Neural cell (in vitro differentiated cells): Measurements from ENCODE around the gene ZCCHC3. TPM values are rescaled to one million over a fixed set of nuclear protein-coding genes. Genes with fewer than 3 reads are reported as not detected.

Experiments
- H2AFZ ChIP-seq: fragments of 200-600, 300-800 bp; sonication (generic), shearing (Covaris generic); 2 replicates; pipeline ENCODE4 v1.6.0; 2014; ENCODE audit warnings: low read depth, mild to moderate bottlenecking, antibody characterized with exemption, low read length, moderate library complexity
- H3F3A ChIP-seq: fragments of 200-600 bp; shearing (Covaris generic); 2 replicates; pipeline ENCODE4 v1.6.1; 2016; ENCODE audit warnings: mild to moderate bottlenecking, moderate library complexity, mixed read lengths, antibody characterized with exemption, low read length; ENCODE audit not compliant: insufficient read depth, poor library complexity, severe bottlenecking
- H3K27ac ChIP-seq: fragments of 200-600, 300-800 bp; sonication (generic), shearing (Covaris generic); 2 replicates; pipeline ENCODE4 v1.5.1; 2014; ENCODE audit warnings: mild to moderate bottlenecking, low read length, moderate library complexity
- H3K27me3 ChIP-seq: fragments of 300-800, 200-600 bp; sonication (generic), shearing (Covaris generic); 2 replicates; pipeline ENCODE4 v1.6.0; 2014; ENCODE audit warnings: mild to moderate bottlenecking, low read depth, low read length, moderate library complexity; ENCODE audit not compliant: insufficient read depth
- H3K36me3 ChIP-seq: fragments of 300-800, 200-600 bp; sonication (generic), shearing (Covaris generic); 2 replicates; pipeline ENCODE4 v1.5.1; 2014; ENCODE audit warnings: mild to moderate bottlenecking, antibody characterized with exemption, low read length, moderate library complexity; ENCODE audit not compliant: insufficient read depth
- H3K4me2 ChIP-seq: fragments of 300-800, 200-600 bp; sonication (generic), shearing (Covaris generic); 2 replicates; pipeline ENCODE4 v1.6.0; 2014; ENCODE audit warnings: mild to moderate bottlenecking, low read length
- H3K4me3 ChIP-seq: fragments of 300-800, 200-600 bp; sonication (generic), shearing (Covaris generic); 2 replicates; pipeline ENCODE4 v1.5.1; 2014; ENCODE audit warnings: mild to moderate bottlenecking, low read length, moderate library complexity
- H3K79me2 ChIP-seq: fragments of 200-600 bp; shearing (Covaris generic); replicated peaks from 2 replicates; pipeline ENCODE4 v1.6.0; 2014; ENCODE audit warnings: mild to moderate bottlenecking, low read length, moderate library complexity; ENCODE audit not compliant: insufficient read depth
- H3K9ac ChIP-seq: fragments of 300-800, 200-600 bp; sonication (generic), shearing (Covaris generic); 2 replicates; pipeline ENCODE4 v1.6.1; 2016; ENCODE audit warnings: mild to moderate bottlenecking, low read length, mixed read lengths
- H3K9me2 ChIP-seq: fragments of 200-600 bp; shearing (Covaris generic); 2 replicates; pipeline ENCODE4 v1.6.1; 2016; ENCODE audit warnings: mild to moderate bottlenecking, low read length, mixed read lengths; ENCODE audit not compliant: insufficient read depth
- H3K9me3 ChIP-seq: fragments of 200-600, 300-800 bp; sonication (generic), shearing (Covaris generic); 2 replicates; pipeline ENCODE4 v1.6.1; 2016; ENCODE audit warnings: mild to moderate bottlenecking, mixed run types, low read length, moderate library complexity, mixed read lengths
- H4K20me1 ChIP-seq: fragments of 200-600 bp; shearing (Covaris generic); 2 replicates; pipeline ENCODE4 v1.6.1; 2016; ENCODE audit warnings: mild to moderate bottlenecking, mixed run types; ENCODE audit not compliant: insufficient read depth
- EZH2 ChIP-seq: fragments of 200-600, 300-800 bp; shearing (Covaris generic), sonication (generic); IDR thresholded peaks from 2 replicates; pipeline ENCODE4 v1.6.1; 2014; ENCODE audit warnings: antibody characterized with exemption, low read length, borderline replicate concordance, mild to moderate bottlenecking; ENCODE audit not compliant: insufficient read depth, poor library complexity, severe bottlenecking
- MXI1 ChIP-seq: fragments of 450-650 bp; conservative IDR thresholded peaks from 2 replicates; pipeline ENCODE4 v1.6.1; 2014; ENCODE audit warnings: antibody characterized with exemption, mild to moderate bottlenecking; ENCODE audit not compliant: poor library complexity, severe bottlenecking
- POLR2AphosphoS5 ChIP-seq: IDR thresholded peaks from 2 replicates; pipeline ENCODE4 v1.6.1; 2012
- TAF1 ChIP-seq: IDR thresholded peaks from 2 replicates; pipeline ENCODE4 v1.6.1; 2012; ENCODE audit warnings: low read depth
- polyA plus RNA-seq: library from polyadenylated mRNA; depleted of rRNA; stranded (reverse); fragments of >200 nt; gene quantifications from 2 replicates; pipeline ENCODE4 v1.2.3, GENCODE V29; 2014
- TF ChIP-seq, protein P1 (sequence below): fragments of 450-650 bp; IDR thresholded peaks from 2 replicates; pipeline ENCODE4 v1.5.1; 2014; ENCODE audit warnings: antibody characterized with exemption, mild to moderate bottlenecking, moderate library complexity; ENCODE audit not compliant: poor library complexity, severe bottlenecking
- TF ChIP-seq, protein P2 (sequence below): IDR thresholded peaks from 2 replicates; pipeline ENCODE4 v1.6.1; 2012; ENCODE audit warnings: borderline replicate concordance

ZCCHC3 gene
- polyA plus RNA-seq, 1 donor from 2014 or later = 15.5 TPM

DNA sequence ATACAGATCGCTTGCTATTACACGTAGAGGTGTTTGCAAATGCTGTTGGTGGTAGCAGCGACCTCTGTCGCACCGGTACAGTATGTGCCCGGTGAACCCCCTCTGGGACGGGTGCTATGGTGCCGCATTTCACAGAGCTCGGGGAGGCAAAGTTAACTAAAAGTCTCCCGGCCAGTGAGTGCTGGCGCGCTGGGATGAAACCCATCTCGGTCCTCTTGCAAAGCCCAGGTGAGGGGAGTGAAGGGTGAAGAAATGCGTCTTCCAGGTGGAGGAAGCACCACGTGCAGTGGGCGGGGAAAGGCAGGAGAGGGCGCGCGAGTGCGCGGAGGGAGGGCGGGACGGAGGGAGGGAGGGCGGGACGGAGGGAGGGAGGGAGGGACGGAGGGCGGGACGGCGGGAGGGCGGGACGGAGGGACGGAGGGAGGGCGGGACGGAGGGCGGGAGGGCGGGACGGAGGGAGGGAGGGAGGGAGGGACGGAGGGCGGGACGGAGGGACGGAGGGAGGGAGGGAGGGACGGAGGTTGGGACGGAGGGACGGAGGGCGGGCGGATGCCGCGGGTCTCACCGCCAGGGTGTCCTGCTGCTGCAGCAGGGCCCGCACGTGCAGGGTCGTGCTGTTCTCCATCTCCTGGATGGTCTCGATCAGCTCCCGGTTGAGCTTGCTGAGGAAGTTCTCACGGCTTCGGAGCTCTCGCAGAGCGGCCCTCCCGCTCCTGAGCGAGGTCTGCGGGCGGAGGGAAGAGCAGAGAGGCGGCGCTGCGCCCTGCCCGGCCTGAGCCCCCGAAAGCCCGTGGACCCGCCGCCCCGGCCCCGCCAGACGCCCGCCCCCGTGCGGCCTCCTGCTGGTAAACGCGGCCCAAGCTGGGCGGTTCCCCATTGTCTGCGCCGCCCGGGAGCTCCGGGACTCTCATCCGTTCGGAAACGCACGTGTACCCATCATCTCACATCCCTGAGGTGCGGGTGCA lies 18.5 kb upstream of the ZCCHC3 start:
- Histone ChIP-seq H2AFZ (no peak overlapping the region), H3K9me3 (no peaks in the 10 kb centered on the region), H3K79me2 (no peaks in the 10 kb centered on the region), H3K4me2 (no peak overlapping the region), H3F3A (no peaks in the 10 kb centered on the region), H3K27me3 (no peaks in the 10 kb centered on the region), H3K9me2 (no peaks in the 10 kb centered on the region), H4K20me1 (no peaks in the 10 kb centered on the region), H3K4me3 (no peak overlapping the region), H3K36me3 (no peaks in the 10 kb centered on the region), H3K27ac (no peak overlapping the region), H3K9ac (no peak overlapping the region)
- no peak for TF ChIP-seq MXI1

DNA sequence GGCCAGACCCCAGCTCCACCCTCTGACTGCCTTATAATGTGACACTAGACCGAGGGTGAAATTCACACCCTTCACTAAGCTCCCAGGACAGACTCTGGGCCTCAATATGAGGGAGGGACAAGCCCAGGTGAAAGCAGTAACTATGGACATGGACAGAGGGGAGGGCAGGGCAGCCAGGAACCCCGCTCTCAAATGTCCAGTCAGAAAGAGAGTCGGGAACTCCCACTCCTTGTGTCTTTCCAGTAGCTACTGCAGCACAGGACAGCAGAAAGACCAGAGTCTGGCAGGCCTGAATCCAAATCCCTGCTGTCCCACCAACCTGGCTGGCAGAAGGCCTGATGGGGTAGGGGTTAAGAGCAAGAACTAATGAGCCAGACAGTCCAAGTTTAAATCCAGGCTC lies 13.2 kb upstream of the ZCCHC3 start:
- no peak overlapping the region for H3K9ac ChIP-seq
- no peak overlapping the region for H2AFZ ChIP-seq

DNA sequence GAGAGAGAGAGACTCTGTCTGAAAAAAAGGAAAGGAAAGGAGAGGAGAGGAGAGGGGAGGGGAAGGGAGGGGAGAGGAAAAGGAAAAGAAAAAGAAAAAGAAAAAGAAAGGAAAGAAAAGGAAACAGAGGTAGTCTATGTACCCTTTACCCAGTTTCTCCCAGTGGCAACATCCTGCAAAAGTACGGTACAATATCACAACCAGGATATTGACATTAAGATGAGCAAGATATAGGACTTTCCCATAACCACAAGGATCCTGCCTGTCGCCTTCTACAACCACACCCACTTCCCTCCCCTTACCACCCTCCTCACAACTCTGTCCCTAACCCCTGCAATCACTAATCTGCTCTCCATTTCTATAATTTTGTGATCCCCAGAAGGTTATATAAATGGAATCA lies 10.9 kb upstream of the ZCCHC3 start:
- H2AFZ ChIP-seq = no peak overlapping the region
- H3K4me2 ChIP-seq = no peak overlapping the region
- H3K79me2 ChIP-seq = peaks cover 17% of the 10 kb centered on the region
- TF ChIP-seq POLR2AphosphoS5 (no peak), TAF1 (no peak), EZH2 (no peak), MXI1 (no peak)
- TF ChIP-seq, protein P1, sequence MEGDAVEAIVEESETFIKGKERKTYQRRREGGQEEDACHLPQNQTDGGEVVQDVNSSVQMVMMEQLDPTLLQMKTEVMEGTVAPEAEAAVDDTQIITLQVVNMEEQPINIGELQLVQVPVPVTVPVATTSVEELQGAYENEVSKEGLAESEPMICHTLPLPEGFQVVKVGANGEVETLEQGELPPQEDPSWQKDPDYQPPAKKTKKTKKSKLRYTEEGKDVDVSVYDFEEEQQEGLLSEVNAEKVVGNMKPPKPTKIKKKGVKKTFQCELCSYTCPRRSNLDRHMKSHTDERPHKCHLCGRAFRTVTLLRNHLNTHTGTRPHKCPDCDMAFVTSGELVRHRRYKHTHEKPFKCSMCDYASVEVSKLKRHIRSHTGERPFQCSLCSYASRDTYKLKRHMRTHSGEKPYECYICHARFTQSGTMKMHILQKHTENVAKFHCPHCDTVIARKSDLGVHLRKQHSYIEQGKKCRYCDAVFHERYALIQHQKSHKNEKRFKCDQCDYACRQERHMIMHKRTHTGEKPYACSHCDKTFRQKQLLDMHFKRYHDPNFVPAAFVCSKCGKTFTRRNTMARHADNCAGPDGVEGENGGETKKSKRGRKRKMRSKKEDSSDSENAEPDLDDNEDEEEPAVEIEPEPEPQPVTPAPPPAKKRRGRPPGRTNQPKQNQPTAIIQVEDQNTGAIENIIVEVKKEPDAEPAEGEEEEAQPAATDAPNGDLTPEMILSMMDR = no peak
- H3K9me2 ChIP-seq = no peaks in the 10 kb centered on the region
- H4K20me1 ChIP-seq = no peaks in the 10 kb centered on the region
- H3K9ac ChIP-seq = no peak overlapping the region
- H3K27me3 ChIP-seq = no peaks in the 10 kb centered on the region
- H3K4me3 ChIP-seq = no peak overlapping the region
- H3K9me3 ChIP-seq = no peaks in the 10 kb centered on the region
- no peak overlapping the region for H3K27ac ChIP-seq
- H3F3A ChIP-seq = no peaks in the 10 kb centered on the region
- H3K36me3 ChIP-seq = no peaks in the 10 kb centered on the region

More for the DNA sequence above, 13.2 kb upstream of the ZCCHC3 start:
- Histone ChIP-seq H3F3A (no peaks in the 10 kb centered on the region), H3K9me3 (no peaks in the 10 kb centered on the region), H3K4me3 (no peak overlapping the region), H3K79me2 (peaks cover 11% of the 10 kb centered on the region), H3K9me2 (no peaks in the 10 kb centered on the region), H3K27ac (no peak overlapping the region), H3K4me2 (no peak overlapping the region), H3K27me3 (no peaks in the 10 kb centered on the region), H4K20me1 (no peaks in the 10 kb centered on the region), H3K36me3 (no peaks in the 10 kb centered on the region)
- TF ChIP-seq, protein P2, sequence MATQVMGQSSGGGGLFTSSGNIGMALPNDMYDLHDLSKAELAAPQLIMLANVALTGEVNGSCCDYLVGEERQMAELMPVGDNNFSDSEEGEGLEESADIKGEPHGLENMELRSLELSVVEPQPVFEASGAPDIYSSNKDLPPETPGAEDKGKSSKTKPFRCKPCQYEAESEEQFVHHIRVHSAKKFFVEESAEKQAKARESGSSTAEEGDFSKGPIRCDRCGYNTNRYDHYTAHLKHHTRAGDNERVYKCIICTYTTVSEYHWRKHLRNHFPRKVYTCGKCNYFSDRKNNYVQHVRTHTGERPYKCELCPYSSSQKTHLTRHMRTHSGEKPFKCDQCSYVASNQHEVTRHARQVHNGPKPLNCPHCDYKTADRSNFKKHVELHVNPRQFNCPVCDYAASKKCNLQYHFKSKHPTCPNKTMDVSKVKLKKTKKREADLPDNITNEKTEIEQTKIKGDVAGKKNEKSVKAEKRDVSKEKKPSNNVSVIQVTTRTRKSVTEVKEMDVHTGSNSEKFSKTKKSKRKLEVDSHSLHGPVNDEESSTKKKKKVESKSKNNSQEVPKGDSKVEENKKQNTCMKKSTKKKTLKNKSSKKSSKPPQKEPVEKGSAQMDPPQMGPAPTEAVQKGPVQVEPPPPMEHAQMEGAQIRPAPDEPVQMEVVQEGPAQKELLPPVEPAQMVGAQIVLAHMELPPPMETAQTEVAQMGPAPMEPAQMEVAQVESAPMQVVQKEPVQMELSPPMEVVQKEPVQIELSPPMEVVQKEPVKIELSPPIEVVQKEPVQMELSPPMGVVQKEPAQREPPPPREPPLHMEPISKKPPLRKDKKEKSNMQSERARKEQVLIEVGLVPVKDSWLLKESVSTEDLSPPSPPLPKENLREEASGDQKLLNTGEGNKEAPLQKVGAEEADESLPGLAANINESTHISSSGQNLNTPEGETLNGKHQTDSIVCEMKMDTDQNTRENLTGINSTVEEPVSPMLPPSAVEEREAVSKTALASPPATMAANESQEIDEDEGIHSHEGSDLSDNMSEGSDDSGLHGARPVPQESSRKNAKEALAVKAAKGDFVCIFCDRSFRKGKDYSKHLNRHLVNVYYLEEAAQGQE = no peak
